MM.1S (cell line): ENCODE data around the gene PCGF1.

Source experiments
- DNase-seq: peaks from one replicate; pipeline ENCODE4 v3.0.0-alpha.2; 2015
- H2AFZ ChIP-seq: fragments of 300-600 bp; sonication (generic); 2 replicates; pipeline ENCODE4 v1.6.0; 2016; ENCODE audit warnings: antibody characterized with exemption, low read length
- H3F3A ChIP-seq: fragments of 300-600 bp; sonication (generic); 2 replicates; pipeline ENCODE4 v1.6.1; 2016; ENCODE audit warnings: mild to moderate bottlenecking, antibody characterized with exemption, low read length, moderate library complexity, mixed read lengths; ENCODE audit not compliant: insufficient read depth
- H3K27ac ChIP-seq: fragments of 300-600 bp; sonication (generic); 2 replicates; pipeline ENCODE4 v1.5.1; 2016; ENCODE audit warnings: mild to moderate bottlenecking, low read length
- H3K27me3 ChIP-seq: fragments of 300-600 bp; sonication (generic); replicated peaks from 2 replicates; pipeline ENCODE4 v1.6.0; 2016; ENCODE audit warnings: low read length; ENCODE audit not compliant: insufficient read depth
- H3K36me3 ChIP-seq: fragments of 300-600 bp; sonication (generic); replicated peaks from 2 replicates; pipeline ENCODE4 v1.6.1; 2016; ENCODE audit warnings: mild to moderate bottlenecking, low read length, mixed read lengths; ENCODE audit not compliant: insufficient read depth
- H3K4me1 ChIP-seq: fragments of 300-600 bp; sonication (generic); 2 replicates; pipeline ENCODE4 v1.6.1; 2016; ENCODE audit warnings: low read length, mixed read lengths
- H3K4me2 ChIP-seq: fragments of 300-600 bp; sonication (generic); 2 replicates; pipeline ENCODE4 v1.6.0; 2016; ENCODE audit warnings: low read depth, low read length
- H3K4me3 ChIP-seq: fragments of 300-600 bp; sonication (generic); 2 replicates; pipeline ENCODE4 v1.5.1; 2016; ENCODE audit warnings: low read length, mixed read lengths
- H3K79me2 ChIP-seq: fragments of 300-600 bp; sonication (generic); 2 replicates; pipeline ENCODE4 v1.6.1; 2016; ENCODE audit warnings: mixed run types, low read length, mixed read lengths
- H3K9ac ChIP-seq: fragments of 300-600 bp; sonication (generic); 2 replicates; pipeline ENCODE4 v1.6.1; 2016; ENCODE audit warnings: low read length, mixed read lengths
- H3K9me2 ChIP-seq: fragments of 300-600 bp; sonication (generic); replicated peaks from 2 replicates; pipeline ENCODE4 v1.6.1; 2016; ENCODE audit warnings: mild to moderate bottlenecking, low read length, mixed read lengths; ENCODE audit not compliant: insufficient read depth
- H3K9me3 ChIP-seq: fragments of 300-600 bp; sonication (generic); replicated peaks from 2 replicates; pipeline ENCODE4 v1.6.1; 2016; ENCODE audit warnings: mild to moderate bottlenecking, low read length, mixed read lengths; ENCODE audit not compliant: insufficient read depth
- H4K20me1 ChIP-seq: fragments of 300-600 bp; sonication (generic); 2 replicates; pipeline ENCODE4 v1.6.1; 2016; ENCODE audit warnings: mild to moderate bottlenecking, low read length, moderate library complexity, mixed read lengths; ENCODE audit not compliant: insufficient read depth
- CTCF ChIP-seq: fragments of 300-600 bp; sonication (generic); IDR thresholded peaks from 2 replicates; pipeline ENCODE4 v1.5.1; 2016; ENCODE audit warnings: antibody characterized with exemption, low read length, mixed read lengths
- EZH2 ChIP-seq: fragments of 300-600 bp; sonication (generic); optimal IDR thresholded peaks from 2 replicates; pipeline ENCODE3; 2017; ENCODE audit warnings: low read depth, mild to moderate bottlenecking, antibody characterized with exemption, low read length, mixed read lengths
- EZH2phosphoT487 ChIP-seq: fragments of 300-600 bp; sonication (generic); IDR thresholded peaks from 2 replicates; pipeline ENCODE4 v1.6.1; 2018; ENCODE audit warnings: antibody characterized with exemption, low read length

The PCGF1 gene

GRCh38 chr2:74513605-74514367, 6.3 kb upstream of the PCGF1 start:
- H3K27me3 ChIP-seq: peaks cover 74% of the 10 kb centered on the region
- H3K4me2 ChIP-seq: peak overlapping the region; percentile 39
- TF ChIP-seq EZH2phosphoT487 (0 out of 2 replicates have a peak, but pooled peaks have one; percentile 30), CTCF (no peak), EZH2 (peak; percentile 25)

GRCh38 chr2:74512744-74513604, 5.5 kb upstream of the PCGF1 start:
- Histone ChIP-seq H3K9me2 (no peaks in the 10 kb centered on the region), H3K4me1 (peaks cover 8% of the 10 kb centered on the region), H3K27me3 (peaks cover 66% of the 10 kb centered on the region), H3K27ac (no peak overlapping the region), H3K9me3 (no peaks in the 10 kb centered on the region), H3K9ac (no peak overlapping the region), H3F3A (no peaks in the 10 kb centered on the region), H3K4me3 (no peak overlapping the region), H3K4me2 (no peak overlapping the region), H3K79me2 (no peaks in the 10 kb centered on the region), H2AFZ (no peak overlapping the region), H3K36me3 (no peaks in the 10 kb centered on the region), H4K20me1 (no peaks in the 10 kb centered on the region)
- DNase-seq: no peak
- TF ChIP-seq CTCF (no peak), EZH2 (no peak), EZH2phosphoT487 (no peak)

More at GRCh38 chr2:74513605-74514367, 6.3 kb upstream of the PCGF1 start:
- no peak for DNase-seq
- H3K4me1 ChIP-seq: peaks cover 4% of the 10 kb centered on the region; the same call in 1 of the 2 replicates
- no peaks in the 10 kb centered on the region for H3K36me3 ChIP-seq
- H2AFZ ChIP-seq: 0 out of 2 replicates have a peak overlapping the region, but pooled peaks have one; percentile 31
- no peaks in the 10 kb centered on the region for H3F3A ChIP-seq
- no peak overlapping the region for H3K9ac ChIP-seq
- H3K4me3 ChIP-seq: 0 out of 2 replicates have a peak overlapping the region, but pooled peaks have one; percentile 10
- H3K9me3 ChIP-seq: no peaks in the 10 kb centered on the region
- no peaks in the 10 kb centered on the region for H3K9me2 ChIP-seq
- H3K27ac ChIP-seq: no peak overlapping the region
- no peaks in the 10 kb centered on the region for H4K20me1 ChIP-seq
- no peaks in the 10 kb centered on the region for H3K79me2 ChIP-seq

GRCh38 chr2:74511104-74511989, 3.9 kb upstream of the PCGF1 start:
- peaks cover 8% of the 10 kb centered on the region for H3K79me2 ChIP-seq
- peaks cover 54% of the 10 kb centered on the region for H3K27me3 ChIP-seq
- H3K27ac ChIP-seq: no peak overlapping the region
- no peak overlapping the region for H3K4me3 ChIP-seq
- H2AFZ ChIP-seq: no peak overlapping the region
- no peaks in the 10 kb centered on the region for H3K9me2 ChIP-seq
- H4K20me1 ChIP-seq: no peaks in the 10 kb centered on the region
- no peak for TF ChIP-seq CTCF
- TF ChIP-seq EZH2: no peak
- no peak for TF ChIP-seq EZH2phosphoT487
- H3K4me1 ChIP-seq: peaks cover 12% of the 10 kb centered on the region
- H3K9me3 ChIP-seq: no peaks in the 10 kb centered on the region
- DNase-seq: no peak
- no peaks in the 10 kb centered on the region for H3F3A ChIP-seq
- no peak overlapping the region for H3K9ac ChIP-seq
- no peak overlapping the region for H3K4me2 ChIP-seq
- H3K36me3 ChIP-seq: no peaks in the 10 kb centered on the region
